Effector CD4-positive, alpha-beta T cell (primary cell): ENCODE data around the gene AP2M1.
"Not testable (repeated sequence)": the region's sequence is repeated elsewhere in the genome, so short reads cannot be mapped to it uniquely, and the experiment has no call there.

Experiments used
- DNase-seq: peaks from one replicate; pipeline ENCODE4 v3.0.0-alpha.2; 2020

AP2M1 gene

GRCh38 chr3:184157206-184157605 lies 17.4 kb upstream of the AP2M1 start:
- no peak for DNase-seq

- no peak for DNase-seq
These were observed 16.3 kb upstream of the AP2M1 start for GRCh38 chr3:184158404-184158803.

DNA sequence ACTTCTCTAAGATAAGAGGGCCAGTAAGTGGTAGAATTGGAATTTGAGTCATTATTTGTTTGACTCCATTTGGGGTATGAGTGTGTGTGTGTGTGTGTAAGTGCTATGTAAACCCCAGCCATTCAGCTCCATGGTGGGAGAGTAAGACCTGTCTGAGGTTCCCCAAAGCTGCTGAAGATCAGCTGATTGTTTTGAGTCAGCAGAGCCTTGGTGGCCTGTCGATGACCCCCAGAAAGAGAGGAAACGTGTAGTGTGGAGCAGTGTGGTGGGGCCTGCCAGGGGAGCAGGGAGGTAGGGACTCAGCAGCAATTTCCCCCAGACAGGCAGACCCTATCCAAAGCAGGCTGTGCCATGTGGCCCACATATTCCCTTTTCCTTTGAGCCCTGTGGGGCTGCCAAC lies 14.2 kb upstream of the AP2M1 start:
- no peak for DNase-seq

DNA sequence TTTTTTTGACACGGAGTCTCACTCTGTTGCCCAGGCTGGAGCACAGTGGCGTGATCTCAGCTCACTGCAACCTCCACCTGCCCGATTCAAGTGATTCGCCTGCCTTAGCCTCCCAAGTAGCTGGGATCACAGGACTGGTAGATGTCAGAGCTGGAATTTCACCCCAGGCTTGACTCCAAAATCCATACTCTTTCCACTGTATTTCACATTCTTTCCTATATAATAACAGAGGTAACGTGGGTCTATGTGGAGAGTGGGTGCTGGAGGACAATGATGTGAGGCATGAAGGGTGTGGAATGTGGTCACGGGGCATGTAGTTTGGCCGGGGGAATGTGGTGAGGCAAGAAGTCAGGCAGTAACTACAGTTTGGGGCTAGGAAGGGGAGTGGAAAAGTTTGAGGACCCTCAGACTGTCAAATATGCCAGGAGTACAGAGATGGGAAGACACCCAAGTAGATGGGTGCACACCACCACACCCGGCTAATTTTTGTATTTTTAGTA lies 12.0 kb upstream of the AP2M1 start:
- DNase-seq = not testable (repeated sequence)

DNA sequence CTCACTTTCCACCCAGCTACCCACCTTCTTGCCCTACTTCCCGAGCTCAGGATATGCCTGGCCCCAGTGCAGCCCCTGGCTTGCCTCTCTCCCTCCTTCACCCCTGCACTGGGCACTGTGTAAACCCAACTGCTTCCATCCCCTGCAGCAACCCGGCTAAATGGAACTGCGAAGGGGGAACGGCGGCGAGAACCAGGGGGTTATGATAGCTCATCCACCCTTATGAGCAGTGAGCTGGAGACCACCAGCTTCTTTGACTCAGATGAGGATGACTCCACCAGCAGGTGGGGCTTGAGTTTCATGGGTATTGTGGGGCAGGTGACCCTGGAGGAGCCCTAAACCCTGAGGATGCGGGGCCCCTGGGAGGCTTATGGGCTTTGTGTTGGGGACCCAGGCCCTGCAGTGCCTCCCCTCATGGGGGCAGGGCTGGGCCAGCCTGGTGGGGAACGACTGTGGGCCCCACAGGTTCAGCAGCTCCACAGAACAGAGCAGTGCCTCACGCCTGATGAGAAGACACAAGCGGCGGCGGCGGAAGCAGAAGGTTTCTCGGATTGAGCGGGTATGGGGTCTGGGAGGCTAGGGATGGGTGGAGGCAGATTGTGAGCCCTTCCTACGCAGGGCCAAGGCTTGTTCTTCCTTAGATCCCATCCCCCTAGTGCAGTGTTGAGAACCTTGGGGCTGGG lies 9.9 kb upstream of the AP2M1 start:
- DNase-seq = no peak

DNA sequence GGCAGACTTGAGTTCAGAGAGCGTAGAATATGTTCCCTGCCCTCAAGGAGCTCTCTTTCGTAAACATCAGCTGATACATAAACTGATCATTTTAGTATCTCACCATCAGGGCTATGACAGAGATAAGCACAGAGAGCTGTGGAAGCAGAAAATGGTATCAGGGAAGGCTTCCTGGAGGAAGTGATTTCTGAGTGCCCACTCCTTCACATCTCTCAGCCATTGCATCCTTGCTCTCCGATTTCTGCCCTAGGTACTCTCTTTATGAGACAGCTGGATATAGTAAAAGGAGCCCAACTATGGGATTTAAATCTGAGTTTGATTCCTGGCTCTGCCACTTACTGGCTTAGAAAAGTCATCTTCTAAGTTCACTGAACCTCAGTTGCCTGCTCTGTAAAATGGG lies 9.1 kb upstream of the AP2M1 start:
- no peak for DNase-seq

DNA sequence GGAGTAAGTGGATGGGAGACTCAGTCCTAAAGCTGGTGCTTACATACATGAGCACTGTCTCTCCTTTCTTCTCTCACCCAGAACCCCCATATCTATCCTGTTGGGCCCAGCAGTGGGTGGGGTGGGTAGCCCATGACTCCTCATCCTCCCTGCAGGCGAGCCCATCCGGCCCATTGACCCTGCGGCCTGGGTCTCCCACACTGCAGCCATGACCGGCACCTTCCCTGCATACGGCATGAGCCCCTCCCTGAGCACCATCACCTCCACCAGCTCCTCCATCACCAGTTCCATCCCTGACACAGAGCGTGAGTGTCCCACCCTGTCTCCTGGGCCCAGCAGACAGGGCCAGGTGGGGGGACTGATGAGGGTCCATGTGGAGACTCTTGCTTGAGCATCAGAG lies 8.0 kb upstream of the AP2M1 start:
- DNase-seq = no peak

DNA sequence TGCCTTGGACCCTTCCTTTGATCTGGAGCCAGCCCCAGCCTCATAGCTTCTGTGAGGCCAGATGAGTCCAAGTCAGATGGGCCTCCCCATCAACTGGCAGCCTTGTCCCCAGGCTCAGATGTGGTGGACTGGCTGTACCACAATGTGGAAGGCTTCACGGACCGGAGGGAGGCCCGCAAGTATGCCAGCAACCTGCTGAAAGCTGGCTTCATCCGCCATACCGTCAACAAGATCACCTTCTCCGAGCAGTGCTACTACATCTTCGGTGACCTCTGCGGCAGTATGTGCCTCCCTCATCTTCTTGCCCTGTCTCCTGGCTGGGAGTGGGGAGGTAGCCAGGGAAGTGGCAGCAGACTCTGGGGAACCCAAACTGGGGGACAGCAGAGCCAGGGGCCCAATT lies 6.9 kb upstream of the AP2M1 start:
- DNase-seq = no peak

DNA sequence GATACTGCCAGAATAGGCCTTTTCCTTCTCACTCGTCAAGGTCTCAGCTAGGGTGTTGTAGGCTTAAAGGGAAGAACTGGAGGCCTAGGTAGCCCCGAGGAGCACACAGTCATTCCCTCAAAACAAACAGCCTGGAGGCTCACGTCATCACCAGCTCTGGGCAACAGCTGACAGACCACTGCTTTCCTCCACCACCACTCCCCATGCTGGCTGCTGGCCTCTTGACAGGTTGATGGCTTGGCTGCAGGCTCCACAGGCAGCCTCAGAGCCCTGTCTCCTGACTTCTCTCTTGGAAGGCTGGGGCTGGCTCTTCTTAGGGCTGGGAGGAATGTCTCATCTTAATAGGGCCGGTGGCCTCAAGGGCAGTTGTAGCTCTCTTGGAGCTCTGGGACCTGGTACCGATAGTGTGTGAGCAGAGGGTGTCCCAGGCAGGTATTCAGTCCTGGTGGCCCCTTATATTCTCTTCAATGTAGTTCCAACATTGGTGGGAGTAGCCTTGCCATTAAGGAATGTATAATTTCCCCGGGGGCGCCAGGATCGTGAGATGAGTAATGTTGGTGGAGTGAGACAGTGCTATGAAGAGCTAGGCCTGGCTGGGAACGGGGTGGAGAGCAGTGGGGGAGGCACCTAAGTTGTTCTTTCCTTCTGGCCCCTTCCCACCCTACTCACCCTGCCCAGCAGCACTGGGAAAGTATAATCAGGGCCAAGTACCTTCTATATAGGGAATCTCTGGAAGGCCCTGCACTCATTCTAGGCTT lies 6.1 kb upstream of the AP2M1 start:
- DNase-seq = no peak

GRCh38 chr3:184169896-184170875 lies 4.5 kb upstream of the AP2M1 start:
- DNase-seq = no peak

DNA sequence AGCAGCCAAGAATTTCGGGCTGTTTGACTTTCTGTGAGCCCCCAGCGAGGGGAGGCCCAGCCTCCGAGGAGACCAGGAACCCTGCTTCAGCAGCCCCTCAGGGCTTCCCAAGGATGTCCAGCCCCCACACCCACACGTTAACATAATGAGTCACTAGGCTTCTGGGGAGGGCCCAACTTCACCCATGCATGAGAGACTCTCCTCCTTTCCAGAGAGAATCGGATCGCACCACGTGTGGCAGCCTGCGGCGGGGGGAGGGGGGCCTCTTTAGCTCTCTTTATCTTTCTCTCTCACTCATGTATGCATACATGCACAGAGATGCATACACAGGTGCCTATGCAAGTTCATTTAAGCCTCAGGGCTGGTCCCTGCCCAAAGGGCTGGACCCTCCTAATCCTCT lies 3.1 kb upstream of the AP2M1 start:
- no peak for DNase-seq

GRCh38 chr3:184172681-184173373 lies 1.8 kb upstream of the AP2M1 start:
- no peak for DNase-seq

DNA sequence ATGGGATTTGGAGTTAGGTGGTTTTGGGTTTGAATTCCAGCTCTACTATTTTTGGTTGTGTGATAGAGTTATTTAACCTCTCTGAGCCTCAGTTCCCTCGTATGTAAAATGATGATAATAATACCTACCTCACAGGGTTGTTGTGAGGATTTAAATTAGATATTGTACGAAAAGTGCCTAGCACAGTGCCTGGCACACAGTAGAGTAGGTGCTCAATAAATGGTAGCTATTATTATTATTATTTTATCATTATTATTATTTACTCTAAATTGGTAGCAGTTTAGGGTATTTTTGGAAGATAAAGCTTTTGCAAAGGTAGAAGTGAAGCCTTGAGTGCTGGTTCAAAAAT lies 1.3 kb upstream of the AP2M1 start:
- no peak for DNase-seq

GRCh38 chr3:184174284-184174645 lies 390 bp upstream of the AP2M1 start:
- no peak for DNase-seq

DNA sequence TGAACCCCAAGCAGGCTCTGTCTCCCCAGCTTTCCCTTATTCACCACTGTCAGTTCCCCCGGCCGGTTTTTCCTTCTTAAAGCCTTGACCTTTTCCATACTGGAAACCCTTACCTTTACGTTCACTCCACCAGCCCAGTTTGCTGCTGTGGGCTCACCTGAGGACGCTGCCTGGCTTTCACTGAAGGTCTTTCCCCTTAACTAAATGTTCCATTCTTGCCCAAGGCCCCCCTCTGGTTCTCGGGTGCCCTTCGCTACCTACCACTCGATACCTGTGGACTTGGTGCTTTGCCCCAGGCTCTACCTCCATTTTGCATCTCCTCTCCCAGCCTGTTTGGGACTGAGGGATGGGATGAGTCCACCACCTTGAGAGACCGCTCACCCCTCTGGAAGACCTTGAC lies 851 bp downstream of the AP2M1 start:
- DNase-seq = no peak

GRCh38 chr3:184175981-184176376 lies 1.3 kb downstream of the AP2M1 start:
- DNase-seq = no peak

DNA sequence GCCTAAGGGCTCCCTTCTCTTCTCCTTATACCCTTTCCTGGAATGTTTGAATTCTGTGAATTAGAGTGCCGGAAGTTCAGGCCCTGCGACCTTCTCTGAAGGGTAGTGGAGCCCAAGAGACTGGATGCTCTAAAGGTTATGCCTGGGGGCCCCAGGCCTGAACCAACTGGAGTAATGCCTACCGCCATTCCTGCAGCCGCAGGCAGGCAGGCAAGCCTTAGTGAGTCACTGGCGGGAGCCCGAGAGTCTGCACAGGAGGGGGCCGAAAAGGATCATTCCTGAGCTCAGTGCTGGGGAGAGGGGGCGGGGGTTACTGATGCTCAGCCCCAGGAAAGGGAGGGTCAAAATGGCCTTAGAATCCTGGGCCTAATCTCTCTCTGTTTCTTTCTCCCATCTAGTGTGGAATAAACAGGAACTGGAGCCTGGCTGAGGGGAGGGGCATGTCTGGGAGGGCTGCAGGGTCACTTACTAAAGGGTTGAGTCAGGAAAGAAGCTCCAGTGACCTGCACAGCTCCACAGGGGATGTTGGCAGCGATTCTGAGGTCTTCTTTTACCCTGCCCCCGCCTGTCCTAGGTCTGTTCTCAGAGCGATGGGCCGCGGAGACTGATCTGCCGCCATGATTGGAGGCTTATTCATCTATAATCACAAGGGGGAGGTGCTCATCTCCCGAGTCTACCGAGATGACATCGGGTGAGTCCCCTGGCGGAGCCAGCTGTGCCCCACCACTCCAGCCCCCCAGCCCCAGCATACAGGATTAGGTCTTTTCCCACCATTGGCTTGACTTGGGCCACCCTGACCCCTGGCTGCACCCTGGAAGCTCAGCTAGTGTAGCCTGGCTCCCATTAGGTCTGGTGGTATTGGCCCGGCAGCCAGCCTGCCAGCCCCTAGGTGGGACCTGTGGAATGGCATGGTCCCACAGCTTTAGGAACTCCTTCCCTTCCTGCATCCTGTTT lies 2.0 kb downstream of the AP2M1 start:
- no peak for DNase-seq

- no peak for DNase-seq
These were observed 2.7 kb downstream of the AP2M1 start for GRCh38 chr3:184177331-184177731.

DNA sequence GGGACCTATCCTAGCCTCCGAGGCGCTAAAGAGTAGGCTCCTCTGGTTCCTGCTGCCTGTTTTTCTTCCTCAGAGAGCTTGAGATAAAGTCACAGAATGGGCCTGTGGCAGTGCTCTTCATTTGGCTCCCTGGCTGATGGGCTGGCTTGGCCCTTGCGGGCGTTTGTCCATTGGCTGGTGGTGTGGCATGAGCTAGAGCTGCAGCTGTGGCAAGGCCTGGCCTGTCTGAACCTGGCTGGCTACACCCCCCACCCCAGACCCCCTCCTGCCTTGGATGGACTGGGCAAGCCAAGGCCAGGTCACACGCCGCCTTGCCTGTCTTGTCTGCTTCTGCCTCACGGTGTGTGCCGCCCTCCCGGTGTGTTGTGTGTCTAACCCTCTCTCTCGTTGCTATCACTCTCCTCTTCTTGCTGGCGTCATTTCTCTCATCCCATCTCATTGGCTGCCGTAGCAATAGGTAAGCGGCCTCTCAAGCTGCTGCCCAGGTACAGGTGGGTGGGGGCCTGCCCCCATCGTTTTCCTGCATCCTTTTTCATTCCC lies 3.2 kb downstream of the AP2M1 start:
- DNase-seq = no peak

- DNase-seq = no peak
These were observed 4.0 kb downstream of the AP2M1 start for GRCh38 chr3:184178521-184179138.

- DNase-seq = no peak
These were observed 5.5 kb downstream of the AP2M1 start for GRCh38 chr3:184180165-184180564.
